K562 (cell line): Measurements from ENCODE around the gene HSPA1L. TPM values are rescaled to one million over a fixed set of nuclear protein-coding genes. Genes with fewer than 3 reads are reported as not detected.

ENCODE experiments used
- CREM ChIP-seq: IDR thresholded peaks from 2 replicates; pipeline ENCODE4 v1.6.1; 2014; ENCODE audit warnings: antibody characterized with exemption, low read depth
- FOS ChIP-seq: IDR thresholded peaks from 3 replicates; pipeline ENCODE4 v1.6.1; 2011; ENCODE audit not compliant: insufficient read length; ENCODE audit errors: extremely low read depth
- FOSL1 ChIP-seq: fragments of 200-800 bp; sonication (Bioruptor generic); conservative IDR thresholded peaks from 2 replicates; pipeline ENCODE4 v1.6.1; 2016; ENCODE audit warnings: missing genetic modification characterization, missing compliant biosample characterization
- FOXO4 ChIP-seq: fragments of 450-650 bp; formaldehyde crosslinking; IDR thresholded peaks from 2 replicates; pipeline ENCODE4 v1.4.0; 2020; ENCODE audit warnings: mild to moderate bottlenecking, moderate library complexity
- GABPB1 ChIP-seq: sonication (generic); formaldehyde crosslinking; IDR thresholded peaks from 2 replicates; pipeline ENCODE4 v1.8.0; 2022; ENCODE audit warnings: mild to moderate bottlenecking, missing genetic modification reagents
- HDAC8 ChIP-seq: fragments of 450-650 bp; IDR thresholded peaks from 2 replicates; pipeline ENCODE4 v1.6.1; 2016; ENCODE audit warnings: mild to moderate bottlenecking, missing genetic modification characterization, moderate library complexity, missing compliant biosample characterization
- KLF13 ChIP-seq: fragments of 450-650 bp; IDR thresholded peaks from 2 replicates; pipeline ENCODE4 v1.6.1; 2016; ENCODE audit warnings: missing genetic modification characterization, low read depth, mild to moderate bottlenecking, missing compliant biosample characterization, moderate library complexity, borderline replicate concordance
- MCM5 ChIP-seq: fragments of 450-650 bp; IDR thresholded peaks from 2 replicates; pipeline ENCODE4 v1.6.1; 2016; ENCODE audit warnings: low read depth
- NR1H2 ChIP-seq: sonication (generic); formaldehyde crosslinking; IDR thresholded peaks from 2 replicates; pipeline ENCODE4 v1.4.0; 2020; ENCODE audit warnings: mild to moderate bottlenecking, missing genetic modification reagents
- NR3C1 ChIP-seq: sonication (generic); formaldehyde crosslinking; IDR thresholded peaks from 2 replicates; pipeline ENCODE4 v1.8.1; 2022; ENCODE audit warnings: missing genetic modification reagents
- POLR2B ChIP-seq: fragments of 450-650 bp; IDR thresholded peaks from 2 replicates; pipeline ENCODE4 v1.6.1; 2018; ENCODE audit warnings: low read depth; ENCODE audit not compliant: partially characterized antibody
- POLR3G ChIP-seq: IDR thresholded peaks from 2 replicates; pipeline ENCODE4 v1.6.1; 2011; ENCODE audit not compliant: insufficient read length, insufficient replicate concordance; ENCODE audit errors: extremely low read depth
- SMAD4 ChIP-seq: fragments of 250-450 bp; sonication (Bioruptor Pico); conservative IDR thresholded peaks from 2 replicates; pipeline ENCODE4 v1.8.0; 2021; ENCODE audit warnings: inconsistent platforms, mild to moderate bottlenecking, moderate library complexity
- SMARCE1 ChIP-seq: fragments of 450-650 bp; IDR thresholded peaks from 2 replicates; pipeline ENCODE4 v1.7.1; 2016; ENCODE audit warnings: mild to moderate bottlenecking
- SOX6 ChIP-seq: fragments of 450-650 bp; IDR thresholded peaks from 2 replicates; pipeline ENCODE4 v1.6.1; 2014; ENCODE audit warnings: mild to moderate bottlenecking
- TCF7 ChIP-seq: sonication (generic); IDR thresholded peaks from 2 replicates; pipeline ENCODE4 v1.6.1; 2016; ENCODE audit warnings: antibody characterized with exemption, borderline replicate concordance
- THRB ChIP-seq: fragments of 450-650 bp; formaldehyde crosslinking; conservative IDR thresholded peaks from 2 replicates; pipeline ENCODE4 v1.4.0; 2022; ENCODE audit warnings: mild to moderate bottlenecking, missing genetic modification characterization
- TOE1 ChIP-seq, 2 experiments: fragments of 450-650 bp in 1 of 2; sonication (generic) in 1 of 2; formaldehyde crosslinking in 1 of 2; IDR thresholded peaks; 2 replicates each; pipeline versions ENCODE4 v1.7.1 to v1.8.0; 2016 to 2022; ENCODE audit warnings: borderline replicate concordance in 2 of 2, mild to moderate bottlenecking in 2 of 2, antibody characterized with exemption in 1 of 2, inconsistent platforms in 1 of 2, low read depth in 1 of 2, missing genetic modification reagents in 1 of 2, moderate library complexity in 1 of 2
- TRIM28 ChIP-seq: fragments of 450-650 bp; IDR thresholded peaks from 2 replicates; pipeline ENCODE4 v1.6.1; 2017
- XRCC5 ChIP-seq: fragments of 200-400 bp; formaldehyde crosslinking; IDR thresholded peaks from 2 replicates; pipeline ENCODE4 v1.6.1; 2017; ENCODE audit warnings: low read depth, mild to moderate bottlenecking, low read length
- YBX1 ChIP-seq: fragments of 450-650 bp; IDR thresholded peaks from 2 replicates; pipeline ENCODE4 v1.7.1; 2016; ENCODE audit warnings: mild to moderate bottlenecking
- ZBTB7A ChIP-seq: IDR thresholded peaks from 2 replicates; pipeline ENCODE4 v1.6.1; 2011; ENCODE audit warnings: low read depth, mild to moderate bottlenecking, low read length, moderate library complexity, borderline replicate concordance; ENCODE audit not compliant: control insufficient read depth
- ZKSCAN8 ChIP-seq: fragments of 200-800 bp; sonication (Bioruptor generic); IDR thresholded peaks from 2 replicates; pipeline ENCODE4 v1.6.1; 2016; ENCODE audit warnings: missing genetic modification characterization, missing compliant biosample characterization
- ZNF165 ChIP-seq: fragments of 250-450 bp; sonication (Bioruptor Pico); IDR thresholded peaks from 2 replicates; pipeline ENCODE4 v1.4.0; 2020; ENCODE audit warnings: borderline replicate concordance
- ZNF436 ChIP-seq: fragments of 250-450, 450-650 bp; sonication (Bioruptor Pico); formaldehyde crosslinking; IDR thresholded peaks from 2 replicates; pipeline ENCODE4 v1.7.0; 2020; ENCODE audit warnings: mild to moderate bottlenecking
- ZNF785 ChIP-seq: fragments of 250-450 bp; sonication (Bioruptor Pico); IDR thresholded peaks from 2 replicates; pipeline ENCODE4 v1.4.0; 2020; ENCODE audit warnings: mild to moderate bottlenecking
- polyA plus RNA-seq, 8 experiments: library from polyadenylated mRNA; depleted of rRNA in 4 of 8; stranded (reverse) in 5 of 8; unstranded in 3 of 8; fragments of >200 nt; fragmentation: Nextera tagmentation in 2 of 8; fragmentation: Illumina TruSeq in 1 of 8; extraction: Ambion mirVana in 2 of 8; extraction: Trizol in 1 of 8; gene quantifications; 2 replicates each; pipeline versions ENCODE4 v1.2.1 to v1.2.3, GENCODE V29; 2011 to 2014; ENCODE audit warnings: inconsistent platforms in 1 of 8, missing spikeins in 1 of 8
- total RNA-seq, 7 experiments: library from RNA; depleted of rRNA in 6 of 7; stranded (reverse); fragments of >200 nt in 6 of 7; fragmentation: Illumina TruSeq in 2 of 7; extraction: Trizol in 2 of 7; gene quantifications; 2 replicates each; pipeline versions ENCODE4 v1.2.1 to v1.2.3, GENCODE V29; 2011 to 2021; ENCODE audit warnings: low replicate concordance in 1 of 7

HSPA1L gene
- total and polyA plus RNA-seq, 9 of the 15 experiments (the other 6 are each of a cell fraction or from before 2014, with no cell fraction given) = 0.14 to 2.1 (median 1.3) TPM

DNA sequence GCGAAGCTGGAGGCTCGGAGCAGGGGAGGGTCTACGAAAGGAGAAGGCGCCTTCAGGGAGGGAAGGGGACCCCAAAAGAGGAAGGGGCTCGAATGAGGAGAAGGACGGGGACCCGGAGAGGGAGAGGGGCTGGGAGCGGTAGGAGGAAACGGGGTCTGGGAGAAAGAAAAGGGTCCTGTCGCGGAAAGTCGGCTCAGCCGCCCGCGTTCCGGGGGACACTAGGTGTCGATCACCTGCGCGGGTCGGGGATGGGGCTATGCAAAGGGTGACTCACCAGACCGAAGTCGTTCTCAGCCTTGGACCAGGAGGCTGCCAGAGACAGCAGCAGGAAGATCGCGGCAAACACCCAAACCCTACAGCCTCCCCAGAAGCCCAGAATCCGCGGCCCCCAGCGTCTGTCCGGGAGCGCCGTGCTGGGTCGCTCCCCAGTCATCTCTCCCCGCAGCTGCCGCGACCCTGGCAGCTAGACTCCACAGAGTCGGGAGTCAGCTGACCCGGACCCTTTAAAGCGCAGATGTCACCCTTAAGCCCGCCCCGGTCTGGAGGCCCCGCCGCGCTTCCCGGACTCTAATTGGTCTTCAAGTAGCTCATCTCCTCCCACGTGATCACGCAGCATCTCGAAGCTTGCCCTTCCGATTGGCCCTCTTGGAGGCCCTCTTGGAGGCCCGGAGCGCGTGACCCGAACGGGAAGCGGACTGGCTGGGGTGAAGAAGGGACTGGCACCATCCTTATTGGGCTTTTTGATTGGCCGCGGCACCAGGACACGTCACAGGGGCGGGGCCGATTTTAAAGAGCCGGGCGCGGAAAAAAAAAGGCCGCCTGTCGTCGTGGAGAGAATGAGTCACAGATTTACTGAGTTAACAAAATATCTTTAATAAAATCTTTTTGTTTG is 47.5 kb upstream of the HSPA1L start, which contains the start of gene NEU1 (continued):
- TF ChIP-seq TCF7 = 0 out of 2 replicates have a peak, but pooled peaks have one; percentile 49
- peak; percentile 96 for TF ChIP-seq CREM
- TF ChIP-seq SMARCE1 = peak; percentile 75
- peak; percentile 88 for TF ChIP-seq ZNF165
- TF ChIP-seq POLR2B = peak; percentile 93
- TF ChIP-seq POLR3G = no peak
- TF ChIP-seq MCM5 = no peak
- peak; percentile 82 for TF ChIP-seq GABPB1 (CRISPR knock-in tag)
- TF ChIP-seq FOXO4 (CRISPR knock-in tag) = peak; percentile 55; the same call in 1 of the 2 replicates
- TF ChIP-seq YBX1 = 0 out of 2 replicates have a peak, but pooled peaks have one; percentile 42
- TF ChIP-seq TOE1 (IDR thresholded peaks at IDR 0.05; ENCODE audit: borderline replicate concordance) = peak; percentile 99
- TF ChIP-seq TOE1 (CRISPR knock-in tag; IDR thresholded peaks at IDR 0.05; ENCODE audit: borderline replicate concordance, low read depth) = no peak
- TF ChIP-seq FOS = peak; percentile 86
- peak; percentile 59; the same call in 1 of the 2 replicates for TF ChIP-seq ZNF436
- no peak for TF ChIP-seq ZKSCAN8 (CRISPR knock-in tag)
- TF ChIP-seq ZBTB7A = peak; percentile 81; the same call in 1 of the 2 replicates
- TF ChIP-seq FOSL1 (tag) = peak; percentile 99
- no peak for TF ChIP-seq ZNF785
- peak; percentile 71 for TF ChIP-seq KLF13 (tag)
- TF ChIP-seq SMAD4 (CRISPR knock-in tag) = peak; percentile 73
- no peak; the same call in 1 of the 2 replicates for TF ChIP-seq NR3C1 (CRISPR knock-in tag)
- peak; percentile 76; the same call in 1 of the 2 replicates for TF ChIP-seq TRIM28
- TF ChIP-seq HDAC8 = 0 out of 2 replicates have a peak, but pooled peaks have one; percentile 68
- TF ChIP-seq THRB (CRISPR knock-in tag) = peak; percentile 92; the same call in 1 of the 2 replicates
- TF ChIP-seq XRCC5 = peak; percentile 45
- TF ChIP-seq NR1H2 (CRISPR knock-in tag) = 0 out of 2 replicates have a peak, but pooled peaks have one; percentile 79
- peak; percentile 87 for TF ChIP-seq SOX6
